Loucy (cell line): ENCODE measurements around the gene VPS8.

Source experiments
- H2AFZ ChIP-seq: fragments of 200-600 bp; sonication (generic); 2 replicates; pipeline ENCODE4 v1.6.0; 2016; ENCODE audit warnings: antibody characterized with exemption, mild to moderate bottlenecking, low read length, moderate library complexity
- H3F3A ChIP-seq: fragments of 200-600 bp; 2 replicates; pipeline ENCODE4 v1.6.0; 2016; ENCODE audit warnings: antibody characterized with exemption, low read depth, mild to moderate bottlenecking
- H3K27me3 ChIP-seq: fragments of 200-600 bp; sonication (generic); 2 replicates; pipeline ENCODE4 v1.6.1; 2014; ENCODE audit warnings: low read length, mild to moderate bottlenecking; ENCODE audit not compliant: insufficient read depth, poor library complexity, severe bottlenecking
- H3K36me3 ChIP-seq: fragments of 200-600 bp; sonication (generic); 2 replicates; pipeline ENCODE4 v1.6.1; 2016; ENCODE audit warnings: low read length; ENCODE audit not compliant: insufficient read depth
- H3K4me1 ChIP-seq: fragments of 200-600 bp; sonication (generic); 2 replicates; pipeline ENCODE4 v1.5.1; 2014; ENCODE audit warnings: low read length, mild to moderate bottlenecking; ENCODE audit not compliant: insufficient read depth, poor library complexity, severe bottlenecking
- H3K4me2 ChIP-seq: fragments of 200-600 bp; sonication (generic); 2 replicates; pipeline ENCODE4 v1.6.0; 2014; ENCODE audit warnings: antibody characterized with exemption, low read length, low read depth, mild to moderate bottlenecking; ENCODE audit not compliant: poor library complexity, severe bottlenecking
- H3K4me3 ChIP-seq: fragments of 200-600 bp; sonication (generic); 2 replicates; pipeline ENCODE4 v1.5.1; 2014; ENCODE audit warnings: low read length, mild to moderate bottlenecking, mixed read lengths; ENCODE audit not compliant: poor library complexity, severe bottlenecking
- H3K79me2 ChIP-seq: fragments of 200-600 bp; sonication (generic); 2 replicates; pipeline ENCODE4 v1.6.1; 2014; ENCODE audit warnings: low read length; ENCODE audit not compliant: insufficient read depth
- H3K9ac ChIP-seq: fragments of 200-600 bp; sonication (generic); 2 replicates; pipeline ENCODE4 v1.6.0; 2014; ENCODE audit warnings: mild to moderate bottlenecking, low read depth, low read length, moderate library complexity; ENCODE audit not compliant: poor library complexity, severe bottlenecking
- H3K9me2 ChIP-seq: fragments of 200-600 bp; sonication (generic); replicated peaks from 2 replicates; pipeline ENCODE4 v1.6.1; 2016; ENCODE audit warnings: low read depth, low read length, mixed read lengths
- H3K9me3 ChIP-seq: fragments of 200-600 bp; sonication (generic); 2 replicates; pipeline ENCODE4 v1.6.1; 2014; ENCODE audit warnings: mild to moderate bottlenecking, antibody characterized with exemption, low read length, low read depth; ENCODE audit not compliant: insufficient read depth
- H4K20me1 ChIP-seq: fragments of 200-600 bp; sonication (generic); 2 replicates; pipeline ENCODE4 v1.6.0; 2014; ENCODE audit warnings: antibody characterized with exemption, low read length, mild to moderate bottlenecking; ENCODE audit not compliant: insufficient read depth, poor library complexity, severe bottlenecking
- EZH2phosphoT487 ChIP-seq: fragments of 200-600 bp; IDR thresholded peaks from 2 replicates; pipeline ENCODE4 v1.6.1; 2018; ENCODE audit warnings: antibody characterized with exemption, mild to moderate bottlenecking, moderate library complexity, borderline replicate concordance
- TF ChIP-seq, protein P1 (sequence below): fragments of 200-600 bp; sonication (generic); conservative IDR thresholded peaks from 2 replicates; pipeline ENCODE4 v1.5.1; 2014; ENCODE audit warnings: mild to moderate bottlenecking, antibody characterized with exemption, low read length

The VPS8 gene

DNA sequence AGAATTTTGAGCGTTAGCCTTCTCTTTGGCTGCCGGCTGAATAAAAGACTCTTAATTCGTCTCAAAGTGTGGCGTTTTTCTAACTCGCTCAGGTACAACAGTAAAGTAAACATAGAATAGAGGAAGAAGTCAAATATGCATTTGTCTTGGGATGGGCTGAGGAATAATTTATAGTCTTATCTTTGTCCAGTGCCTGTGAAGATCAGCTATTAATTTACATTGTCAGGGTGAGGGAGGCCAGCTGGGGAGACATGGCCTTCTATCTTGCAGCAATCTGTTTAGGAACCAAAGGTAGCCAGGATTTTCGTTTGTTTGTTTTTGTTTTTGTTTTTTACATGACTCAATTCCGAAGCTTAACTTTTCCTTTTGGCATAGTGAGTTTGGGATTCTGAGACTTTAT, 100.2 kb downstream of the VPS8 start:
- Histone ChIP-seq H3K79me2 (no peaks in the 10 kb centered on the region), H3K27me3 (no peaks in the 10 kb centered on the region), H3K36me3 (peaks cover 4% of the 10 kb centered on the region; the same call in 1 of the 2 replicates), H3K4me3 (no peak overlapping the region), H3K9me3 (no peaks in the 10 kb centered on the region), H3F3A (no peaks in the 10 kb centered on the region), H2AFZ (no peak overlapping the region), H3K9ac (no peak overlapping the region), H4K20me1 (no peaks in the 10 kb centered on the region), H3K4me2 (no peak overlapping the region), H3K4me1 (no peaks in the 10 kb centered on the region), H3K9me2 (no peaks in the 10 kb centered on the region)
- TF ChIP-seq EZH2phosphoT487 = no peak
- TF ChIP-seq, protein P1, sequence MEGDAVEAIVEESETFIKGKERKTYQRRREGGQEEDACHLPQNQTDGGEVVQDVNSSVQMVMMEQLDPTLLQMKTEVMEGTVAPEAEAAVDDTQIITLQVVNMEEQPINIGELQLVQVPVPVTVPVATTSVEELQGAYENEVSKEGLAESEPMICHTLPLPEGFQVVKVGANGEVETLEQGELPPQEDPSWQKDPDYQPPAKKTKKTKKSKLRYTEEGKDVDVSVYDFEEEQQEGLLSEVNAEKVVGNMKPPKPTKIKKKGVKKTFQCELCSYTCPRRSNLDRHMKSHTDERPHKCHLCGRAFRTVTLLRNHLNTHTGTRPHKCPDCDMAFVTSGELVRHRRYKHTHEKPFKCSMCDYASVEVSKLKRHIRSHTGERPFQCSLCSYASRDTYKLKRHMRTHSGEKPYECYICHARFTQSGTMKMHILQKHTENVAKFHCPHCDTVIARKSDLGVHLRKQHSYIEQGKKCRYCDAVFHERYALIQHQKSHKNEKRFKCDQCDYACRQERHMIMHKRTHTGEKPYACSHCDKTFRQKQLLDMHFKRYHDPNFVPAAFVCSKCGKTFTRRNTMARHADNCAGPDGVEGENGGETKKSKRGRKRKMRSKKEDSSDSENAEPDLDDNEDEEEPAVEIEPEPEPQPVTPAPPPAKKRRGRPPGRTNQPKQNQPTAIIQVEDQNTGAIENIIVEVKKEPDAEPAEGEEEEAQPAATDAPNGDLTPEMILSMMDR = no peak

DNA sequence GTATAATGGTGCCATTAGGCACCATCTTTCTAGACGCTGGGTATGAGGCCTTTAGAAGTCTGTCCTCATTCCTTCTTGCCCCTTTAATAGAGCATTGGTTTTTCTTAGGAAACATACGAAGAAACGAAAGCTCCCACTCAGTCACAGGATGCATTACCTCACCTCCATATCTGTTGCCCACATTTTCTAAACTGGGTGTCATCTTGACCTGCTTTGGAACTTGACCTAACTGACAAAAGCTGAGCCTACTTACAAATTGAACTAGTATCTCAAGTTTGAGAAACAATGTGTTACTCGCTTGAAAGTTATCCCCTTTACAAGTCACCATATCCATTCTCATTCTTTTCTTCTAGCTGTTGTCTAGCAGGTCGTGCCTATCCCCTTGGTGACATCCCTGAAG, 102.7 kb downstream of the VPS8 start:
- no peak overlapping the region for H3K4me3 ChIP-seq
- H3K9ac ChIP-seq = no peak overlapping the region
- no peaks in the 10 kb centered on the region for H4K20me1 ChIP-seq
- no peaks in the 10 kb centered on the region for H3K9me3 ChIP-seq
- H2AFZ ChIP-seq = no peak overlapping the region
- no peak overlapping the region for H3K4me2 ChIP-seq
- H3K4me1 ChIP-seq = no peaks in the 10 kb centered on the region
- H3F3A ChIP-seq = no peaks in the 10 kb centered on the region
- TF ChIP-seq EZH2phosphoT487 = no peak
- TF ChIP-seq, protein P1 = no peak
- peaks cover 8% of the 10 kb centered on the region; the same call in 1 of the 2 replicates for H3K36me3 ChIP-seq
- H3K79me2 ChIP-seq = no peaks in the 10 kb centered on the region
- H3K27me3 ChIP-seq = no peaks in the 10 kb centered on the region
- H3K9me2 ChIP-seq = no peaks in the 10 kb centered on the region

DNA sequence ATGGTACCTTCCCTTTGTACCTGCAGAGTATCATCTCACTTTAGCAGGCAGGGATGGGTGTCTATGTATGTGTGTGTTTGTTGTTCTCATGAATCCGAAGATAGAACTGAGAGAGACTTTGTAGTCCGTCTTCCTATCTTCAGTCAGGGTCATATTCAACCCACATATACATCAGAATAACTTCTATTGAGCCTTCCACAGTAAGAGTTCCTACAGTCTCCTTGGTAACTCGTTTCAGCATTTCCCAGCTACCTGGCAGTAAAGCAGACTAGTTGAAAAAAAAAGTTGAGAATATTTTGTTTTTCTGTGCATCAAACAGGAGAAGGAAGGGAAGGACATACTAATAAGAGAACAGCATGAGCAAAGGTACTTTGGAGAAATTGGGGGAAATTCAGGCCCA, 106.8 kb downstream of the VPS8 start:
- Histone ChIP-seq H3K4me2 (no peak overlapping the region), H3K36me3 (peaks cover 12% of the 10 kb centered on the region; the same call in 1 of the 2 replicates), H3K4me1 (no peaks in the 10 kb centered on the region), H2AFZ (no peak overlapping the region), H3K9me3 (no peaks in the 10 kb centered on the region), H3K9ac (no peak overlapping the region), H3K9me2 (no peaks in the 10 kb centered on the region), H3F3A (no peaks in the 10 kb centered on the region), H3K27me3 (no peaks in the 10 kb centered on the region), H3K79me2 (no peaks in the 10 kb centered on the region), H3K4me3 (no peak overlapping the region), H4K20me1 (no peaks in the 10 kb centered on the region)
- no peak for TF ChIP-seq EZH2phosphoT487
- TF ChIP-seq, protein P1 = no peak
